Activated CD4-positive, CD25-positive, alpha-beta regulatory T cell treated with anti-CD3 and anti-CD28 coated beads, Interleukin-2, amount 50 U/mL, for 24 hours (primary cell): Measurements from ENCODE around the gene RAD51C.
"Not testable (repeated sequence)": the region's sequence is repeated elsewhere in the genome, so short reads cannot be mapped to it uniquely, and the experiment has no call there.

ENCODE experiments used
- ATAC-seq, 2 donors: fragments of 150-1000 bp; cut with Tn5 transposase; one replicate each; pipeline ENCODE4 v1.10.0; 2021; ENCODE audit warnings: mild to moderate bottlenecking in 1 of 2, moderate library complexity in 1 of 2

Gene RAD51C

DNA sequence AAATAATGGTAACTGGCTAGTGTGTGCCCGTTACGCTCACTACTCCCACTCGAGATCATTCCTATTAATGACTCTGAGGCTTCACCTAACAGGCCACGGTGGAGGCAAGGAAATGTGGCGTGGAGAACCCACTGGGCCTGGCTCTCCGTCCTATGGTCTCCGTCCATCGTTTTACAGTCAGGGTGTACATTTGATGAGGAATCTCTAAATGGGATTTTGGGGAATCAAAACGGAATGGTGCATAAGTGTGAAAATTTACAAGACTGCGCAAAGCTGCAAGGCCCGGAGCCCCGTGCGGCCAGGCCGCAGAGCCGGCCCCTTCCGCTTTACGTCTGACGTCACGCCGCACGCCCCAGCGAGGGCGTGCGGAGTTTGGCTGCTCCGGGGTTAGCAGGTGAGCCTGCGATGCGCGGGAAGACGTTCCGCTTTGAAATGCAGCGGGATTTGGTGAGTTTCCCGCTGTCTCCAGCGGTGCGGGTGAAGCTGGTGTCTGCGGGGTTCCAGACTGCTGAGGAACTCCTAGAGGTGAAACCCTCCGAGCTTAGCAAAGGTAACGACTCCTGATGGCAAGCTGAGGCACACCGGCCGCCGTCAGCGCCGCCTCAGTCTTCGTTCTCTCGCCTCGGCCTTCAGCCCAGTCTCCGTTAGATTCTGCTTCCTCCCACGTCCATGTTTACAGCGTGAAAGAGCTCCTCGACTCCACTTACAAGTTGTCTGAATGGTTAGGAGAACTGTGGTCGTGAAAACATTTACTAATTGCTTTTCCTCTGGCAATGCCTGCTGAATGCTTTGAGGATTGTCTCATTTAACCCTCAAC, at the start of gene RAD51C:
Gene RAD51C (plus strand): TSS at position 364 of the 817 bp plus-strand sequence. CDS start 42 bp downstream, at position 406.
- peak; percentile 100 for ATAC-seq

DNA sequence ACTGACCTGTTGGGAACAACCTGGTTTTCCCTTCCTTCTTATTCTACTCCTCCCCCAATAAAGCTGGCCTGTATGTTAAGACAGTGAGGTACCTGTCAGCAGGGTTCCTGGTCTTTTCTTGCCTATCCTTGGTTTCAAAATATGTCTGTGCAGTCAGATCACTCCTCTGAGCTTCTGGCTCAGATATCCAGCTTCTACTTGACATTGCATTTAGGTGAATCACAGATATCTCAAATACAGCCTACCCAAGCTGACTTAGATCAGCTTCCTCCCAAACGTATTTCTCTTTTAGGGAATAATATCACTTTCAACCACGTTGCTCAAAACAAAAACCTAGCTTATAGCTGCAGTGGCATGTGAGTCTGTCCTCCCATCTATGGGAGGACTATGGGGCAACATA, 49.3 kb upstream of the RAD51C start:
- ATAC-seq = no peak

DNA sequence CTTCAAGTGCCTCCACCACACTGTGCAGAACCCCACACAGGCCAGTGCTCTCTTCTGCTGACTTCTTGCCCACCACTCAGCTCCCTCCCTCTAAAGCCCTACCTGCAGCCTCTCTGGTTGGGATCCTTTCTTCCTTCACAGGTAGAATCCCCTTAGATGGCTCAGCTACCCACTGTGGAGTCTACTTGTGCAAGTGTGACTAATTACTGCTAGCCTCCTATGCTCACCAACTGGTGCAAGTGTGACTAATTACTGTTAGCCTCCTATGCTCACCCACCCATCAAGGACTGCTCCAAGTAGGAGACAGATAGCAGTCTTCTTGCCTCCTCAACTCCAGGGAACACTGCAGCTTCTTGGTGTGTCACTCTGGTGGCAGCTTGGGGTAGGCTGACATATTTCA, 44.2 kb upstream of the RAD51C start:
- ATAC-seq = no peak

DNA sequence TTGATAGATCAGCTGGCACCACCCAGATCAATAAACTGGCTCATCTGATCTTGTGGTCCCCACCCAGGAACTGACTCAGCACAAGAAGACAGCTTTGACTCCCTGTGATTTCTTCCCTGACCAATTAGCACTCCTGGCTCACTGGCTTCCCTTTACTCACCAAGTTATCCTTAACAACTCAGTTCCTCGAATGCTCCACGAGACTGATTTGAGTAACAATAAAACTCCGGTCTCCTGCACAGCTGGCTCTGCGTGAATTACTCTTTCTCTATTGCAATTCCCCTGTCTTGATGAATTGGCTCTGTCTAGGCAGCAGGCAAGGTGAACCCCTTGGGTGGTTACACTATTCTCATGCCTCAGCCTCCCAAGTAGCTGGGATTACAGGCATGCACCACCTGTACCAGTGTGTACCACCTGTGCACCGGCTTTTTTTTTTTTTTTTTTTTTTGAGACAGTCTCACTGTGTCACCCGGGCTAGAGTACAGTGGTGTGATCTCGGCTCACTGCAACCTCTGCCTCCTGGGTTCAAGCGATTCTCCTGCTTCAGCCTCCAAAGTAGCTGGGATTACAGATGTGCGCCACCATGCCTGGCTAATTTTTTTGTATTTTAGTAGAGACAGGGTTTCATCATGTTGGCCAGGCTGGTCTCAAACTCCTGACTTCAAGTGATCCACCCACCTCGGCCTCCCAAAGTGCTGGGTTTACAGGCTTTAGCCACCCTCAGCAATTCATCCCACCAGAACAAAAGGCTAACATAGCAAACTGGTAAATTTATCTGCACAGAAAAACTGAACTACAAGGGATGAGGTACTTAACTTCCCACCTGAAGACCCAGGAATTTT, 34.2 kb upstream of the RAD51C start:
- not testable (repeated sequence) for ATAC-seq

DNA sequence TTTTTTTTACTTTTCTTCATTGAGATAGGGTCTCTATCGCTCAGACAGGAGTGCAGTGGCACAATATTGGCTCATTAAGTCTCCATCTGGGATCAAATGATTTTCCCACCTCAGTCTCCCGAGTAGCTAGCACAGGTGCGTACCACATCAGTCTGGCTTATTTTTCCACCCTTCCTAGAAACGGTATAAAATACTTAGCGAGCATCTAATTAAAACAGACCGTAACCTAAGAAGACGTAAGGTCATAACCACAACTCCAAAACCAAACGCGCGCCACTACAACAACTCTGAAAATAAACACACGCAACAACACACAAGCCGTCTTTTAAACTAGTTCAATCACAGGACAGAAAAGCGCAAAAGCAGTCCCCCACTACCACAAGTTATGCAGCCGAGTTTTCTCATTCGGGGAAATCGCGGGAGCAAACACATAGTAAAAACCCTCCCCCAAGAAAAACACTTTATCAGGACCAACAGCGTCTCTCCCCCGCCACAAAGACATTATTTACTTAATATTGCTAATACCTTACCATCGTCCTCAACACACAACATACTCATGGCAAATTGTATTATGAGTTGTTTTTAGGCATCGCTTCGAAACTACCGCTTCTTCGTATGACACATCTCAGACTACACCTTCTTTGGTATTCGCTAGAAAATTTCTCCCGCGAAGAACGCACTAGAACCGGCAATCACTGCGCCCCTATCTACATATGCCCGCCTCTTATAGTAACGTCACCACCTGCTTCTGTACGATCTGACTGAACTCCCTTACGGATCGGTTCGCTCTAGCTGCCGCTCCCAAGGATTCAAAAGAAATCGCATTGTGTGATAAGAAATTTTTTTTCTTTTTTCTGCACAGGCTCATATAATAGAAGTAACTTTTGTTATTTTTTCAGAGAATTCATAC, 33.3 kb upstream of the RAD51C start:
- ATAC-seq = peak; percentile 82 to 86

GRCh38 chr17:58659714-58660084, 32.7 kb upstream of the RAD51C start:
- ATAC-seq = not testable (repeated sequence)

GRCh38 chr17:58660621-58661020, 31.8 kb upstream of the RAD51C start:
- no peak for ATAC-seq

DNA sequence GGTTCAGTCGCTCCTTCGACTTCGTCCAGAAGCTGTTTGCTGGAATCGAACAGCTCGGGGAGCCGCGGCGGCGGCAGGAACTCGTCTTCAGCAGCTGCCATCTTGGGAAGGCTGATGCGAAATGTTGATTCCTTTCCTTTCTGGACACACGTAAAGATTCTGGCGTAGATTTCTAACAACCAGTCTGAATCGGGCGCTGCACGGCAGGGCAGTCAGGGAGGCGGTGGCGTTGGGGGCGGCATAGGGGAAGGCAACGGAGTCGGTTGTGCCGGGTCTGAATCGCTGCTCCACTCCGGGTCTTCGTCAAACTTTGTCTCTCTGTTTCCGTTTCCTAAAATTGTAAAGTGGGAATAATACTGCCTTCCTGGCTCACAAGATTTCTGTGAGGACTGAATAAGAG, 30.9 kb upstream of the RAD51C start:
- ATAC-seq = no peak

DNA sequence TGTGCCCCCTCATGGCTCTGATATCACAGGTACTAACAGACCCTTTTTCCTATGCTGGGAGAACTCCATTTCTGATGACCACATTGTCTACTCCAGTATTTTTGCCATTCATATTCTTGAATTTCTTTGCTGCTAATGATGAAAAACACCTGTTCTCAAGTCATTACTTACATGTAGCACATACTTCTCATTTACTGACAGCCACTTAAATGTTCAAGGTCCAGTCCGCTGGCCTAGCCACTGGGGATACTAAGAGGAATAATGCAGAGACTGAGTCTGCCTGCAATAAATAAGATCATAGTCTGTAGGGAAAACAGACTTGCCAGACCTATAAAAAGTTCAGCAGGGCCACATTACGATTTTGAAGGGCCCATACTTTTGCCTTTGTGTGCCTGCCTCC, 28.1 kb upstream of the RAD51C start:
- no peak for ATAC-seq

DNA sequence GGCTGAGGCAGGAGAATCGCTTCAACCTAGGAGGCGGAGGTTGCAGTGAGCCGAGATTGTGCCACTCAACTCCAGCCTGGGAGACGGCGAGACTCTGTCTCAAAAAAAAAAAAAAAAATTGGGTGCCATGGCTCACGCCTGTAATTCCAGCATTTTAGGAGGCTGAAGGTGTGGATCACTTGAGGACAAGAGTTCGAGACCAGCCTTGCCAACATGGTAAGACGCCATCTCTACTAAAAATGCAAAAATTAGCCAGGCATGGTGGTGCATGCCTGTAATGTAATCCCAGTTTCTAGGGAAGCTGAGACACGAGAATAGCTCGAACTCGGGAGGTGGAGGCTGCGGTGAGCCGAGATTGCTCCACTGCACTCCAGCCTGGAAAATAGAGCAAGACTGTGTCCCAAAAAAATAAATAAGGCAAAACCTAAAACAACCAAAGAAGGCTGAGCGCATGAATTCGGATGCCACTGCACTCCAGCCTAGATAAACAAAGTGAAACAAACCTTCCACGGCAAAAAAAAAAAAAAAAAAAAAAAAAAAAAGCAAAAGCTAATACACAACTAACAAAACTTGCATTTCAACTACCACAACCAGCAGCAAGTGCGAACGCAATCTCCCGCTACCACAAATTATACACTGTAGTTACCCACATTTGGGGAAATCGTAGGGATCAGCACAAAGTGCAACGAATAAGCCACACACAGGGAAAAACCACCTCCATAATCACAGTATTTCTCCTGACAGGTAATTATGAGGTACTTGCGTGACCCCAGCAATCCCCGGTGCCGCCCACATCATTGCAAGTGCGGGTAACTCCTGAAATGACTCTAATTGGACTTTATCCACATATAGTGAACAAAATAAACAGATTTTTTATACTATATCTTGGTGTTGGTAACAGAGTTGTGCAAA, 26.2 kb upstream of the RAD51C start:
- no peak for ATAC-seq

DNA sequence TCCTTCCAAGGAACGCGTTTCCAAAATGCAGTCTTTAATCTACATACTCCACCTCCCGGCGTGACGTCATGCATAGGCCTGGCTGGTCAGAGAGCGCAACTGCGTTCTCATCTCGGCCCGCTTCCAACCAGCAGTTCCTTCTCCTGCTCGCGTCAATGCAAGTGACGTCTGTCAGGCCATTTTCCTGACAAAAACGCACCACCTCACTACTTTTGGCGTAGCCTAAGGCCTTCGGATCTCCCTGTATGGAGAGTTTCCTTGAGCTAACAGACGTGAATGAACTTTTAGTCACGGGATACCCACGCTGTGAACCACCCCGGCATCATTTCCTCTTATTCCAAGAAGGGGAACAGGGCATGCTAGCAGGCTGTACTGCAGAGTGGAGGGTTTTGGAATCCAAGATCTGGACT, 25.5 kb upstream of the RAD51C start:
- peak; percentile 13 to 20 for ATAC-seq

DNA sequence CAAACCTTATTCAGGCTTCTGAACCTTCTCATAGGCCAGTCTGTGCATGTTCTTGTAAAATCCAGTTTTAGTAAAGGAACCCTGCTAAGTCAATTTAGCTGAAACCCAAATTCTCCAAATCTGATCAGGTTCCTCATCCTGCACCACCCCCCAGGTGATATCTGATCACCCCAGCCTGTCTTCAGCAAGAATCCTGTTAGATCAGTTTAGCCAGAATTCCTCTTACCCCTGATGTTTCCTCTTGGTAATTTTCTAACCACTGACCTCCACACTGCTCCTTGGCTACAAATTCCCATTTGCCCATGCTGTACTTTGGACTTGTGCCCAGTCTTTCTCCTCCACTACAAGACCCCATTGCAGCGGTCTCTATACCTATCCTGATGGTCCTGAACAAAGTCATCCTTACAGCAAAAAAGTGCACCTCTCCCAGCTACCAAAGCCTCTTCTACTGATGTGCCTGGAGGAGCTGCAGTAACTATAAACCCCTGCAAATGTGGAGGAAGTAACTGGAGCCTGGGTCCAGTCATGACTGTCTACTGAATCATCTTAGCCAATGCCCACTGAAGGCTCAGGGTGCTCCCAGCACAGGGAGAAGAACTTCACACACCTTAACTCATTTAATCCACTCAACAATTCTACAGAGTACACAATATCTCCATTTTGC, 24.3 kb upstream of the RAD51C start:
- no peak for ATAC-seq

DNA sequence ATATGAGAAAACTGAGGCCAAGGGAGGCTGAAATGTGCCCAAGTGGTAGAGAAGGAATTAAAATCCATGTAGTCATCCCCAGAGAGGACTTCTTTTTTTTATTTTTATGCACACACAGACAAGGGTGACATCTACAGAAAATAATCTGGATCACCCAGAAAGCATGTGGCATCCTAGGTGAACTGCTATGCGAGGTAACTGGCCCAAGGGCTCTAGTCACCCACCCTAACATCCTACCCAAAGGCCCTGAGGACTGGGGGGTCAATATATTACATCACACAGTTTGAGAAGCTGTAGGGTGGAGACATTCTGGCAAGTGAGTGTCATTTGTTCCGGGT, 23.8 kb upstream of the RAD51C start:
- ATAC-seq = no peak

DNA sequence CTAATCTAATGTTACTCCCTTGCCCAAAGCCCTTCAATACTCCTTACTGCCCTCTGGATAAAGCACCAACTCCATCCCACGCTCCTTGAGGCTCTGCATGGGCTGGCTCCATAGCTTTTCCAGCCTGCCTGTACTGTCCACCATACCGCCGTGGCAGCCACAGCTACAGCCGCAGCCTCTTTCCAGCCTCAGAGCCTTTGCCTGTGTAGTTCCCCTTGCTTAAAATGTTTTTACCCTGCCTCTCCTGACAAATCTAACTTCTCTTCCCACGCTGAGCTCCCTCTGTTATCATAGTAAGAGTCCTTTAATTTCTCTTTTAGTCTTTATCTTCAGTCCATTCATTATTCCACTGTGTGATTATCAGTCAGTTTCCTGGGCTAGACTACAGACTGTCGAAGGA, 22.5 kb upstream of the RAD51C start:
- no peak for ATAC-seq

DNA sequence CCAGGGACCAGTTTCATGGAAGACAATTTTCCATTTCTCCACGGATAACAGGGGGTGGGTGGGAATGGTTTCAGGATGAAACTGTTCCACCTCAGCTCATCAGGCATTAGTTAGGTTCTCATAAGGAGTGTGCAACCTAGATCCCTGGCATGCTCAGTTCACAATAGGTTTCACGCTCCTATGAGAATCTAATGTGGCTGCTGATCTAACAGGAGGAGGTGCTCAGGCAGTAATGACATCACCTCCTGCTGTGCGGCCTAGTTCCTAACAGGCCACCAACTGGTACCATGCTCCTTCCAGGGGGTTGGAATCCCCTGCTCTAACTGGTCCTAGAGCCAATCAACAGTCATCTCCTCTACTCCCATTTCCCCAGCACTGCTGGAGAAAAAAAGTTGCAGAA, 20.4 kb upstream of the RAD51C start:
- ATAC-seq = no peak

GRCh38 chr17:58677194-58677880, 15.1 kb upstream of the RAD51C start:
- ATAC-seq = no peak

GRCh38 chr17:58678287-58678686, 14.1 kb upstream of the RAD51C start:
- not testable (repeated sequence) for ATAC-seq

- peak in 1 of 2 donors; percentile 27 for ATAC-seq
Observed at GRCh38 chr17:58679263-58680037, 13.0 kb upstream of the RAD51C start.

DNA sequence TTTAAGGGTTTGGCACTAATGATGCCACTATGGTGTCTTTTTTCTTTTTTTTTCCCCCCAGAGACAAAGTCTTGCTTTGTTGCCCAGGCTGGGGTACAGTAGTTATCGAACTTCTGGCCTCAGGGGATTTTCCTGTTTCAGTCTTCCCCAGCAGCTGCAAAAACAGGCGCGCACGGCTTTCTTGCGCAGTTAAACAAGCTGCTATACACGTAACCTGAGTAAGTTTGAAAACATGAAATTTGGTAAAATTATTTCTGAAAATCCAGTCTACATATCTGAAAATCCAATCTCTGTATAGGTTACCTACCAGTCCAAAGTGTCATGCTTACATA, 12.4 kb upstream of the RAD51C start:
- no peak for ATAC-seq

- no peak for ATAC-seq
Observed at GRCh38 chr17:58684003-58684402, 8.4 kb upstream of the RAD51C start.
